ENCODE measurements around the gene ICAM4.

Gene ICAM4

DNA sequence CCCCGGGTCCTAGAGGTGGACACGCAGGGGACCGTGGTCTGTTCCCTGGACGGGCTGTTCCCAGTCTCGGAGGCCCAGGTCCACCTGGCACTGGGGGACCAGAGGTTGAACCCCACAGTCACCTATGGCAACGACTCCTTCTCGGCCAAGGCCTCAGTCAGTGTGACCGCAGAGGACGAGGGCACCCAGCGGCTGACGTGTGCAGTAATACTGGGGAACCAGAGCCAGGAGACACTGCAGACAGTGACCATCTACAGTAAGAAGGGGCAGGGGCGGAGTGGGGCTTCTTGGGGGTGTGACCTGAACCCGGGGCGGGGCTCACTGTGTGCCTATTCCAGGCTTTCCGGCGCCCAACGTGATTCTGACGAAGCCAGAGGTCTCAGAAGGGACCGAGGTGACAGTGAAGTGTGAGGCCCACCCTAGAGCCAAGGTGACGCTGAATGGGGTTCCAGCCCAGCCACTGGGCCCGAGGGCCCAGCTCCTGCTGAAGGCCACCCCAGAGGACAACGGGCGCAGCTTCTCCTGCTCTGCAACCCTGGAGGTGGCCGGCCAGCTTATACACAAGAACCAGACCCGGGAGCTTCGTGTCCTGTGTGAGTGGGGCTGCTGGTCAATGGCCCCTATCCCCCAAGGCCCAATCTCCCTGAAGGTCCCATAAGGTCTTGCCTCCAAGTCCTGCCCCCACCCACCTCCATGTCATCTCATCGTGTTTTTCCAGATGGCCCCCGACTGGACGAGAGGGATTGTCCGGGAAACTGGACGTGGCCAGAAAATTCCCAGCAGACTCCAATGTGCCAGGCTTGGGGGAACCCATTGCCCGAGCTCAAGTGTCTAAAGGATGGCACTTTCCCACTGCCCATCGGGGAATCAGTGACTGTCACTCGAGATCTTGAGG is 2.4 kb upstream of the ICAM4 start:
- H3K9me3 ChIP-seq (replicated peaks in 1 of 2; ENCODE audit: control insufficient read depth in 2 of 2, insufficient read depth in 1 of 2, low read depth in 1 of 2, low read length in 2 of 2): peaks cover 0 to 7% of the 10 kb centered on the region in 2 donors
- H2BK120ac ChIP-seq (ENCODE audit: low read depth, low read length): no peak overlapping the region
- peak overlapping the region; percentile 75 for H2BK5ac ChIP-seq (ENCODE audit: low read length)
- peaks cover 0 to 58% of the 10 kb centered on the region in 2 donors for H3K36me3 ChIP-seq (replicated peaks in 1 of 2; ENCODE audit: control insufficient read depth in 2 of 2, insufficient read depth in 2 of 2, low read length in 2 of 2)
- H3K4me2 ChIP-seq (ENCODE audit: insufficient read depth, low read length, poor library complexity, severe bottlenecking): no peak overlapping the region
- H3K23ac ChIP-seq (ENCODE audit: low read depth, low read length, poor library complexity): peak overlapping the region; percentile 75
- peak overlapping the region; percentile 84 for H2AK5ac ChIP-seq (ENCODE audit: low read depth, low read length)
- peak overlapping the region; percentile 63 for H2BK12ac ChIP-seq (ENCODE audit: low read length)
- H2AFZ ChIP-seq (ENCODE audit: low read length): no peak overlapping the region
- H4K91ac ChIP-seq (ENCODE audit: low read depth, low read length, poor library complexity): no peak overlapping the region
- peak overlapping the region; percentile 60 for H3K9ac ChIP-seq (ENCODE audit: low read depth, low read length, poor library complexity)
- peak overlapping the region; percentile 81 for H2BK15ac ChIP-seq (ENCODE audit: low read length)
- H3K4ac ChIP-seq (ENCODE audit: low read length): no peak overlapping the region
- H3K79me1 ChIP-seq (ENCODE audit: low read depth, low read length): no peaks in the 10 kb centered on the region
- no peak for DNase-seq (ENCODE audit: low spot score)
- peaks cover 2 to 34% (median 15%) of the 10 kb centered on the region in 3 experiments for H3K27me3 ChIP-seq (ENCODE audit: control insufficient read depth in 3 of 3, insufficient read depth in 3 of 3, low read depth in 1 of 3, low read length in 3 of 3)
- H3K14ac ChIP-seq (ENCODE audit: low read length): no peak overlapping the region
- peaks cover 3 to 10% of the 10 kb centered on the region in 2 donors for H3K4me1 ChIP-seq (ENCODE audit: control insufficient read depth in 2 of 2, insufficient read depth in 1 of 2, low read depth in 1 of 2, low read length in 2 of 2)
- H3K27ac ChIP-seq (replicated peaks; ENCODE audit: low read length): no peak overlapping the region
- no peak overlapping the region for H4K8ac ChIP-seq (ENCODE audit: low read depth, low read length)
- H3K4me3 ChIP-seq (ENCODE audit: low read length in 2 of 2): no peak overlapping the region
- no CpG with 5 or more reads among the region's 34 CpGs for WGBS, 2 donors (ENCODE audit: extremely low coverage in 2 of 2, insufficient read length in 2 of 2, insufficient replicate concordance in 1 of 2)
- H3K18ac ChIP-seq (ENCODE audit: low read length): peak overlapping the region; percentile 48

DNA sequence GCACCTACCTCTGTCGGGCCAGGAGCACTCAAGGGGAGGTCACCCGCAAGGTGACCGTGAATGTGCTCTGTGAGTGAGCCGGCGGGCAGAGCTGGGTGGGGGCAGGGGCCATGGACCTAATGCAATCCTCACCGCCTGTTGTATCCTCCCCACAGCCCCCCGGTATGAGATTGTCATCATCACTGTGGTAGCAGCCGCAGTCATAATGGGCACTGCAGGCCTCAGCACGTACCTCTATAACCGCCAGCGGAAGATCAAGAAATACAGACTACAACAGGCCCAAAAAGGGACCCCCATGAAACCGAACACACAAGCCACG is 1.8 kb upstream of the ICAM4 start:
- Histone ChIP-seq H2BK5ac (ENCODE audit: low read length) (no peak overlapping the region), H2BK120ac (ENCODE audit: low read depth, low read length) (no peak overlapping the region), H3K9ac (ENCODE audit: low read depth, low read length, poor library complexity) (peak overlapping the region; percentile 30), H3K4me2 (ENCODE audit: insufficient read depth, low read length, poor library complexity, severe bottlenecking) (no peak overlapping the region), H2AK5ac (ENCODE audit: low read depth, low read length) (peak overlapping the region; percentile 84), H3K23ac (ENCODE audit: low read depth, low read length, poor library complexity) (peak overlapping the region; percentile 75), H4K91ac (ENCODE audit: low read depth, low read length, poor library complexity) (no peak overlapping the region), H3K79me1 (ENCODE audit: low read depth, low read length) (no peaks in the 10 kb centered on the region), H3K9me3 (replicated peaks in 1 of 2; ENCODE audit: control insufficient read depth in 2 of 2, insufficient read depth in 1 of 2, low read depth in 1 of 2, low read length in 2 of 2) (peaks cover 0 to 7% of the 10 kb centered on the region in 2 donors), H3K4me1 (ENCODE audit: control insufficient read depth in 2 of 2, insufficient read depth in 1 of 2, low read depth in 1 of 2, low read length in 2 of 2) (peaks cover 3 to 13% of the 10 kb centered on the region in 2 donors), H4K8ac (ENCODE audit: low read depth, low read length) (no peak overlapping the region), H3K36me3 (replicated peaks in 1 of 2; ENCODE audit: control insufficient read depth in 2 of 2, insufficient read depth in 2 of 2, low read length in 2 of 2) (peaks cover 0 to 52% of the 10 kb centered on the region in 2 donors), H2BK15ac (ENCODE audit: low read length) (peak overlapping the region; percentile 81), H3K27me3 (ENCODE audit: control insufficient read depth in 3 of 3, insufficient read depth in 3 of 3, low read depth in 1 of 3, low read length in 3 of 3) (peaks cover 7 to 39% (median 17%) of the 10 kb centered on the region in 3 experiments), H3K4me3 (ENCODE audit: low read length in 2 of 2) (no peak overlapping the region), H2AFZ (ENCODE audit: low read length) (no peak overlapping the region), H3K27ac (replicated peaks; ENCODE audit: low read length) (no peak overlapping the region), H2BK12ac (ENCODE audit: low read length) (no peak overlapping the region), H3K18ac (ENCODE audit: low read length) (no peak overlapping the region), H3K14ac (ENCODE audit: low read length) (no peak overlapping the region), H3K4ac (ENCODE audit: low read length) (no peak overlapping the region)
- no CpG with 5 or more reads among the region's 13 CpGs for WGBS, 2 donors (ENCODE audit: extremely low coverage in 2 of 2, insufficient read length in 2 of 2, insufficient replicate concordance in 1 of 2)
- DNase-seq (ENCODE audit: low spot score): no peak

DNA sequence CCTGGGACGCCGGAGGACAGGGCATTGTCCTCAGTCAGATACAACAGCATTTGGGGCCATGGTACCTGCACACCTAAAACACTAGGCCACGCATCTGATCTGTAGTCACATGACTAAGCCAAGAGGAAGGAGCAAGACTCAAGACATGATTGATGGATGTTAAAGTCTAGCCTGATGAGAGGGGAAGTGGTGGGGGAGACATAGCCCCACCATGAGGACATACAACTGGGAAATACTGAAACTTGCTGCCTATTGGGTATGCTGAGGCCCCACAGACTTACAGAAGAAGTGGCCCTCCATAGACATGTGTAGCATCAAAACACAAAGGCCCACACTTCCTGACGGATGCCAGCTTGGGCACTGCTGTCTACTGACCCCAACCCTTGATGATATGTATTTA is 1.4 kb upstream of the ICAM4 start:
- Histone ChIP-seq H3K79me1 (ENCODE audit: low read depth, low read length) (no peaks in the 10 kb centered on the region), H3K9ac (ENCODE audit: low read depth, low read length, poor library complexity) (peak overlapping the region; percentile 30), H2AFZ (ENCODE audit: low read length) (no peak overlapping the region), H3K4me1 (ENCODE audit: control insufficient read depth in 2 of 2, insufficient read depth in 1 of 2, low read depth in 1 of 2, low read length in 2 of 2) (peaks cover 8 to 16% of the 10 kb centered on the region in 2 donors), H3K4ac (ENCODE audit: low read length) (no peak overlapping the region), H4K91ac (ENCODE audit: low read depth, low read length, poor library complexity) (no peak overlapping the region), H2BK120ac (ENCODE audit: low read depth, low read length) (no peak overlapping the region), H3K4me3 (ENCODE audit: low read length in 2 of 2) (no peak overlapping the region), H2BK12ac (ENCODE audit: low read length) (peak overlapping the region; percentile 63), H4K8ac (ENCODE audit: low read depth, low read length) (no peak overlapping the region), H3K27ac (replicated peaks; ENCODE audit: low read length) (no peak overlapping the region), H3K23ac (ENCODE audit: low read depth, low read length, poor library complexity) (peak overlapping the region; percentile 75), H3K14ac (ENCODE audit: low read length) (no peak overlapping the region), H3K4me2 (ENCODE audit: insufficient read depth, low read length, poor library complexity, severe bottlenecking) (no peak overlapping the region), H3K18ac (ENCODE audit: low read length) (no peak overlapping the region), H3K27me3 (ENCODE audit: control insufficient read depth in 3 of 3, insufficient read depth in 3 of 3, low read depth in 1 of 3, low read length in 3 of 3) (peaks cover 12 to 43% (median 21%) of the 10 kb centered on the region in 3 experiments), H2BK5ac (ENCODE audit: low read length) (no peak overlapping the region), H3K9me3 (replicated peaks in 1 of 2; ENCODE audit: control insufficient read depth in 2 of 2, insufficient read depth in 1 of 2, low read depth in 1 of 2, low read length in 2 of 2) (peaks cover 0 to 7% of the 10 kb centered on the region in 2 donors), H3K36me3 (replicated peaks in 1 of 2; ENCODE audit: control insufficient read depth in 2 of 2, insufficient read depth in 2 of 2, low read length in 2 of 2) (peaks cover 0 to 47% of the 10 kb centered on the region in 2 donors), H2AK5ac (ENCODE audit: low read depth, low read length) (no peak overlapping the region), H2BK15ac (ENCODE audit: low read length) (peak overlapping the region; percentile 81)
- no peak for DNase-seq (ENCODE audit: low spot score)
- no CpG with 5 or more reads among the region's 4 CpGs for WGBS, 2 donors (ENCODE audit: extremely low coverage in 2 of 2, insufficient read length in 2 of 2, insufficient replicate concordance in 1 of 2)

DNA sequence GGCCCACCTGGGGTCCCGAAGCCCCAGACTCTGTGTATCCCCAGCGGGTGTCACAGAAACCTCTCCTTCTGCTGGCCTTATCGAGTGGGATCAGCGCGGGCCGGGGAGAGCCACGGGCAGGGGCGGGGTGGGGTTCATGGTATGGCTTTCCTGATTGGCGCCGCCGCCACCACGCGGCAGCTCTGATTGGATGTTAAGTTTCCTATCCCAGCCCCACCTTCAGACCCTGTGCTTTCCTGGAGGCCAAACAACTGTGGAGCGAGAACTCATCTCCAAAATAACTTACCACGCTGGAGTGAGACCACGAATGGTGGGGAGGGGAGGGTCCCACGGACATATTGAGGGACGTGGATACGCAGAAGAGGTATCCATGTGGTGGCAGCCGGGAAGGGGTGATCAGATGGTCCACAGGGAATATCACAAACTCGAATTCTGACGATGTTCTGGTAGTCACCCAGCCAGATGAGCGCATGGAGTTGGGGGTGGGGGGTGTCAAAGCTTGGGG is 2.0 kb downstream of the ICAM4 start:
- Histone ChIP-seq H3K9ac (ENCODE audit: low read depth, low read length, poor library complexity) (peak overlapping the region; percentile 9), H3K4me3 (ENCODE audit: low read length in 2 of 2) (peak overlapping the region; percentile 19 to 55), H2BK15ac (ENCODE audit: low read length) (no peak overlapping the region), H3K4me1 (ENCODE audit: control insufficient read depth in 2 of 2, insufficient read depth in 1 of 2, low read depth in 1 of 2, low read length in 2 of 2) (peaks cover 26 to 32% of the 10 kb centered on the region in 2 donors), H3K79me1 (ENCODE audit: low read depth, low read length) (no peaks in the 10 kb centered on the region), H2AFZ (ENCODE audit: low read length) (peak overlapping the region; percentile 98), H3K4me2 (ENCODE audit: insufficient read depth, low read length, poor library complexity, severe bottlenecking) (peak overlapping the region; percentile 68), H4K8ac (ENCODE audit: low read depth, low read length) (no peak overlapping the region), H3K23ac (ENCODE audit: low read depth, low read length, poor library complexity) (peak overlapping the region; percentile 16), H2AK5ac (ENCODE audit: low read depth, low read length) (no peak overlapping the region), H2BK120ac (ENCODE audit: low read depth, low read length) (no peak overlapping the region), H2BK5ac (ENCODE audit: low read length) (no peak overlapping the region), H3K27ac (replicated peaks; ENCODE audit: low read length) (no peak overlapping the region), H3K27me3 (ENCODE audit: control insufficient read depth in 3 of 3, insufficient read depth in 3 of 3, low read depth in 1 of 3, low read length in 3 of 3) (peaks cover 43 to 76% (median 52%) of the 10 kb centered on the region in 3 experiments), H3K14ac (ENCODE audit: low read length) (no peak overlapping the region), H2BK12ac (ENCODE audit: low read length) (no peak overlapping the region), H3K9me3 (replicated peaks in 1 of 2; ENCODE audit: control insufficient read depth in 2 of 2, insufficient read depth in 1 of 2, low read depth in 1 of 2, low read length in 2 of 2) (peaks cover 5 to 15% of the 10 kb centered on the region in 2 donors), H3K36me3 (replicated peaks in 1 of 2; ENCODE audit: control insufficient read depth in 2 of 2, insufficient read depth in 2 of 2, low read length in 2 of 2) (peaks cover 0 to 25% of the 10 kb centered on the region in 2 donors), H3K4ac (ENCODE audit: low read length) (no peak overlapping the region), H4K91ac (ENCODE audit: low read depth, low read length, poor library complexity) (no peak overlapping the region), H3K18ac (ENCODE audit: low read length) (peak overlapping the region; percentile 1)
- DNase-seq (ENCODE audit: low spot score): no peak
- WGBS, 2 donors (ENCODE audit: extremely low coverage in 2 of 2, insufficient read length in 2 of 2, insufficient replicate concordance in 1 of 2): no CpG with 5 or more reads among the region's 23 CpGs

Data from neuronal stem cell (in vitro differentiated cells).